Hematopoietic multipotent progenitor cell treated with erythropoietin and hydrocortisone succinate and interleukin-3 and kit ligand, for 15 days (in vitro differentiated cells): ENCODE measurements around the gene CLEC9A.

ENCODE experiments used
- DNase-seq: peaks from one replicate; pipeline ENCODE4 v3.0.0-alpha.2; 2015; ENCODE audit warnings: low spot score

Gene CLEC9A

DNA sequence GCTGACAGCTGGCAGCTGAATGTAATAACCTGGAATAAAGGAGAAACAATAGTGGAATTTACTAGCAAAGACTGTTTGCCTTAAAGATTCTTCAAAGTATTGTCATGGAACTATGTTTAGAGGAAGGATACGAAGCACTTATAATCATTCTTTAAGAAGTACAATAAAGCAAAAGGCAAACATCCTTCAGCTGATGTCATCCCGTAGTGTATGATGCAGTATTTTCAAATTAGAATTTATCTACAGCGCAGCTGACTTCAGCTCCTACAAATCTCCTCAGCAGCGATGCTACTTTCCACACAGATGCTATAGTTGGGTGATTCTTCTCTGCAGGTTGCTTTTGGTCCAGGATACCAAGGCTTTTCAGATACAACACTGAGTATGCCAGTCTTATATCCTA lies 36.8 kb downstream of the CLEC9A start:
- DNase-seq = no peak

DNA sequence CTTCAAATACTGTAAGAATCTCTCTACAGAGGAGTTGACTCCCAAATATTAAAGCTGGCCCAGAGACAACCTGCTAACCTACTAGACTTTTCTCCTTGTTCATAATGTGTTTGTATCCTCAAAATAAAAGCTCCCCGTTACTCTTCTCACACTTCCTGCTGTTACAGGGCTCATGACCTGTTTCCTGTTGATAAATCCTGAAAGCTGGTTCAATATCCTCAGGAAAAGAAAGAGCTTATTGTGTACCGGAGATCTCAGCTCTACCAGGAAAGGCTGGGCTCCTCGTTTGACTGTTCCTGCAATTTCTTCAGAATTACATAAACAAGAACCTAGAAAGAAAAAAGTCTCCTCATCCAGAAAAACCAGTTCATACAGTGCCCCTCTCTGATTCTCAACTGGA lies 37.5 kb downstream of the CLEC9A start:
- no peak for DNase-seq

DNA sequence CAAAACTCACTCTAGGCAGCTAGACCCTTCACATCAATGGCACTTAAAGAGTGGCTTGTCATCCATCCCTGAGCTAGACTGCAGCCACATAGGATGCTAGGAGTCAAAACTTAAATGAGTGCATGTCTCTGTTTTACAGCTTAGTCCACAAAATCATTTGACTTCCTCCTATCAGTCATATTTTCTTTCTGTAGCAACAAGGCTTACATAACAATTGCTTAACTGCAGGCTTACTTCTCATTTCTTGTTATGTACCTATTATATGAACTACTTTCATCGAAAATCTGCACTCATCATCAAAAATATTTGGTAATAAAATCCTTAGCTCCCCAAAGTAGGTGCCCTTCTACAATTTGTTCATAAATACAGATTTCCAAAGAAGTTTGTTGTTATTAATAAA lies 38.2 kb downstream of the CLEC9A start:
- DNase-seq = no peak

- DNase-seq = no peak
Measured at GRCh38 chr12:10069099-10069498, 38.6 kb downstream of the CLEC9A start.

GRCh38 chr12:10069976-10070375 lies 39.5 kb downstream of the CLEC9A start:
- DNase-seq = no peak

- no peak for DNase-seq
Measured at GRCh38 chr12:10070380-10070779, 39.9 kb downstream of the CLEC9A start.

GRCh38 chr12:10072131-10072530 lies 41.6 kb downstream of the CLEC9A start:
- DNase-seq = no peak

GRCh38 chr12:10073261-10073660 lies 42.8 kb downstream of the CLEC9A start:
- DNase-seq = no peak

- no peak for DNase-seq
Measured at GRCh38 chr12:10075451-10075850, 45.0 kb downstream of the CLEC9A start.

- DNase-seq = no peak
Measured at GRCh38 chr12:10082117-10082874, 51.8 kb downstream of the CLEC9A start.

- no peak for DNase-seq
Measured at GRCh38 chr12:10084733-10085132, 54.3 kb downstream of the CLEC9A start.

DNA sequence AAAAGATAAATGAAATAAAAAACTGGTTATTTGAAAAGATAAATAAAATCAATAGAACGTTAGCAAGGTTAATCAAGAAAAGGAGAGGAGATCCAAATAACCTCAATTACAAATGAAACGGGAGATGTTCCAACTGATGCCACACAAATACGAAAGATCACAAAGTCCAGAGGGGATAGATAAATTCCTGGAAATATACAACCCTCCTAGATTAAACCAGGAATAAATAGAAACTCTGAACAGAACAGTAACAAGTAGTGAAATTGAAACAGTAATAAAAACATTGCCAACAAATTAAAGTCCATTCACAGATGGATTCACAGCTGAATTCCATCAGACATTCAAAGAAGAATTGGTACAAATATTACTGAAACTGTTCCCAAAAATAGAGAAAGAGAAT lies 55.9 kb downstream of the CLEC9A start:
- DNase-seq = no peak

GRCh38 chr12:10088031-10088430 lies 57.5 kb downstream of the CLEC9A start:
- no peak for DNase-seq

- no peak for DNase-seq
Measured at GRCh38 chr12:10088955-10089900, 58.7 kb downstream of the CLEC9A start.

DNA sequence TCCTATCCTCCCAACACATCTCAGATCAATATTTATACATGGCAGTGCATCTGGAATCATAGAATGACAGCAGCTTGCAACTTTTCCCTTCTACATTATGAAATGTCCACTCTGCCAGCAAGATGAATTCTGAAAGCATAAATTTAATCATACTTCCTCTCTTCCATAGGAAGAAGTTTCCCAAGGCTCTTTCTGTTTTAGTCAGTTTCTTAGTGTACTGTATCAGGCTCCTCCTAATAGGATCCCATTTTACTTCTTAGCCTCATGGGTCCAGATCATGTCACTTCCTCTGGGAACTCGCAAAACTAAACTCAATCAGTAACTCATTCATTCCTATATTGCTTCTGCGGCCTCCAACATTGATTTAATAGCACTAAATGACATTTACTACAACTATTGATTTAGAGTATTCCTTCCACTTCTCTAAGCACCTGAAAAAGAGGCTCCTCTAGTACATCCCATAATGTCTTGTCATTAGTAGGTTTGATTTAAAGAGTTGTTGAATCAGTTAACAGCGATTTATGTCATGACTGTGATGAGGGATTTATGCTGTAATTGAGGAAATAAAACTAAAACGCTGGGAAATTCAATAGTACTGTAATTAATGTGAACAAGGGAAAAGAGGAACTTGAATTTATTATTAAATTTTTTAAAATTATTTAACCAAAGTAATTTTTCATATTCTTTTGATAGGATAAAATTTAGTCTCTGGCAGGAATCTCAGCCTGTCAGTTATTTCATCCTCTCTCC lies 64.3 kb downstream of the CLEC9A start:
- DNase-seq = no peak

DNA sequence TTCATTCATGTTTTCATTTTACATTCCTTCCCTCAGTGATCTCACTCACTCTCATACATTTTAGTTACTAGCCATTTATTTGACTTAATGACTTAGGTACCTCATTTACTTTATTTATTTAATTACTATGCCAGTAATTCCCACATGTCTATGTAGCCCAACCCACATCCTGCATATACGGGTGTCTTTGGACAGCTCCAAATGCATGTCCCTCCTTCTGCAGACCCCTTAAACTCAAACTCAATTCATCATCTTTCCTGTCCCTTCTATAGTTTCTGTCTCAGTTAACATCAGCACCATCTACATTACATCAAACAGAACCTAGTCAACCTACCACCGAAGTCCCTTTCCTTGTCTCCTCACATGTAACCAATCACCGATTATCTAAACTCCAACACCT lies 65.5 kb downstream of the CLEC9A start:
- DNase-seq = no peak

- no peak for DNase-seq
Measured at GRCh38 chr12:10097521-10097920, 67.0 kb downstream of the CLEC9A start.

- DNase-seq = no peak
Measured at GRCh38 chr12:10098791-10099190, 68.3 kb downstream of the CLEC9A start, which contains the start of gene CLEC1A. Gene CLEC1A (minus strand): TSS chr12:10098985. CDS start chr12:10098922, 63 bp downstream.

GRCh38 chr12:10101042-10101579 lies 70.6 kb downstream of the CLEC9A start:
- DNase-seq = no peak

DNA sequence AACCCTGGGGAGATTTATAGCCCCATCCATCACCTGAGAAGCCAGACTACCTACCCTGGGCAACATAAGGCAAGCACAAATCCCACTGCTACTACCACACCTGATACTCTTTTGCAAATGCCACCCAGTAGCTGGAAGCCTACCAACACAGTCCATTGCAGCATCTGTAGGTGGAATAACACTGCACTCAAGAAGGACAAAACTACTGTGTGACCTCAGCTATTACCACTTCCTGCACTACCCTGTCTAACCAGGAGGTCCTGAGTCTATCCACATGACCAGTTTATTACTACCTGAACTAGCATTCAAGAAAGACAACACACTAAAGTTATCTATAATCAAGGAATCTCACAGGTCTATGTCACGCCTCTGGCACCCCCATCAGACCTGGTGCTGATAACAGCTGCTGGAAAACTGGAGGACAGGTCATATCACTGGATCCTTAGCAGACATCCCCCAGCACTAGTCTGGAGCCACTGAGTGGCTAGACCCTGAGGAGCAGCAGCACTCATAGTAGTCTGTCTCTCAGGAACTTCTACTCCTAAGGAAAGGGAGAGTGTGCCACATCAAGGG lies 71.3 kb downstream of the CLEC9A start:
- DNase-seq = no peak

GRCh38 chr12:10102322-10102721 lies 71.8 kb downstream of the CLEC9A start:
- DNase-seq = no peak
